ENCODE data around the gene POLD1.
"Not testable (repeated sequence)": the region's sequence is repeated elsewhere in the genome, so short reads cannot be mapped to it uniquely, and the experiment has no call there.

POLD1 gene

DNA sequence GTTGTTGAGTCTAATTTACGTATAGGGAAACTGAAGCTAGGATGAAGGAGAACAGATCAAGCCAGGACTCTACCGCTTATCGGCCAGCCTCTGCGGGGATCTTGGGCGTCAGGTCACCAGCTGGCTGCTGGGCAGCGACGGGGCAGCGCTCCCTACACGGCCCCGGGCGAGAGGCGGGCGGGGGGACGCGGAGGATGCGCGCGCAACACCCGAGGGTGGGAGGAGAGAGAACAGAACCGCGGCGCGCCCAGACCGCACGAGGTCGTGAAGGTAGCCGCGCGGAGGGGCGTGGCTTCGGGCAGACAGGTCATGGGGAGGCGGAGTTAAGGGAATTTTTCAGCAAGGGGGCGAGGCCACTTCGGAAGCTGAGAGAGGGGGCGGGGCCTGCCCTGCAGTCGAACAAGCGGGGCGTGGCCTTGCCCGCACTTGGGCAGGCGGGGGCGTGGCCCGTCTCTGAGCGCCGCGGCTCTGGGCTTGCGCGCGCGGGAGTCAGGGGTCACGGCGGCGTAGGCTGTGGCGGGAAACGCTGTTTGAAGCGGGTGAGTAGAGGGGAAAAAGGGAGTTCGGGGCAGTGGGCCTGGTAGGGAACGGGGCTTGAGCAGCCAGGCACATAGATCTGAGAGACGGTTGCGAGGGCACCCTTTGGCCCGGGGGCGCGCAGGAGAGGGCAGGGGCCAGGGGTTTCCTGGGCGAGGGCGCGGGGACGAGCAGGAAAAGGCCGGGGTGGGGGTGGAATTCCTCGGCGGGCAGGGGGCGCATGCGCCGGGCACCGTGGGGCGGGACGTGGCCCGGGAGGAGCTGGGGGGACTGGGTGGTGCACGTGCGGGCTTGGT lies at the start of gene POLD1:
Gene POLD1, plus strand, starts transcription at position 496 of the 833 bp plus-strand sequence. CDS start 14,505 bp downstream, outside the sequence.
- peak; percentile 97 to 99 for DNase-seq (ENCODE audit: low read depth in 2 of 2)

DNA sequence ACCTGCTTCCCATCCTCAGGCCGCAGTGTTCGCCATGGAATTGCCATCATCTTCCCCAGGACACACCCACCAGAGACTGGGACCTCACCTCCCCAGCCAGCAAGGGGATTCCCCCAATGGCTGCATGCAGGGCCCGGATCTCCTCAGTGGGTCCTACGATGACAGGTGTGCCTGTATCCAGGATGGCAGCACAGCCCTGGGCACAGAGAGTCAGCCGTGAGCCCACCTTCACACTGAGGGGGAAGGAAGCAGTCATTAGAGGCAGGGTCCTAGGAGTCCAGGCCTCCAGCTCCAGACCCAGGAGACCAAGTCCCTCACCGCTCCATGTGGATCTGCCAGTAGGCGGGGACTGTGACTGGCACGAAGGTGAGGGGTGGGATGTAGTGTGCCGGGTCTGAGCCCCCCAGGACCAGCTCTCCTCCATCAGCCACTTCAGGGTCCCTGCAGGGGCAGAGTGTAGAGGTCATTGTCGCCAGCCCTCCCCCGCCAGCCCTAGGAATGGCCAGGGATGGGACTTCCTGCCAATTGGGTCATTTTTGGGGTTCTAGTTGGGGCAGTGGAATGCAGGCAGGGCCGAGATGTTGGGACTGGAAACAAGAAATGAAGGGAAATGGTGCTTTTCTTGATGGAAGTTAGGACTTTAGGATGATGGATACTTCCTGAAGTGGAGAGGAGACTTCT lies 49.3 kb upstream of the POLD1 start:
- DNase-seq (ENCODE audit: low read depth in 2 of 2), result no peak

DNA sequence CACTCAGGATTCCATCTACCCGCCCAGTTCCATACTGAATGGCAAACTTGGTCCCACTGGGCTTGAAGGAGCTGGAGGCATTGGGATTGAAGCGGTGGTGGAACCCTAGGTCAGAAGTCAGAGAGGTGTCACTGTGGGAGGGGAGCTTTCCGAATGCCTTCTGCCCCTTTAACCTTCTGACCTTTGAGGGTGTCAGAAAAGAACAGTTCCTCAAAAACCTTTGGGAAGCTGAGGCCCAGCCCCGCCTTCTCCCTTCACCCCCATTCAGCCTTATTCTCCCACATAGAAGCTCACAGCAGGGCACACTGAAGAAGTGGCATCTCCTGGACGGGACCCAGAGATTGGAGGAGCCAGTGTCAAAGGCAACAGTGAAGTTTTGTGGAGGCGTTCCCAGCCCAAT lies 47.1 kb upstream of the POLD1 start:
- DNase-seq (ENCODE audit: low read depth in 2 of 2), result not testable (repeated sequence)

DNA sequence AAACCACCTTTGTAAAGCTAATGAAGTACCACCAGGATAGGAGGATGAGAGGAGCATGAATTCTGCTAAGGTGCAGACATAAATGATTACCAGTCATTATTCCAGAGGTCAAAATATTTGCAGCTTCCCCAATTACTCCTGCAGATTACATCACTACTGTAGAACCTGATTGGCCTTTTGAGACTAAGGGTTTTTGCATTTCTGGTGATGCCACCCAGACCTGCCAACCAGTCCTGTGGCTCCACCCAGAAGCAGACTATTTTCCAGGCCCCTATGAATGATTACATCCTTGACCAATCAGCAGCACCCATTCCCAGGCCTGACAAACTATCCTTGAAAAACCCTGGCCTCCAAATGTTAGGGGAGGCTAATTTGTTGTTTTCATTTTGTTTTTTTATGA lies 43.8 kb upstream of the POLD1 start:
- DNase-seq (ENCODE audit: low read depth in 2 of 2), result no peak

DNA sequence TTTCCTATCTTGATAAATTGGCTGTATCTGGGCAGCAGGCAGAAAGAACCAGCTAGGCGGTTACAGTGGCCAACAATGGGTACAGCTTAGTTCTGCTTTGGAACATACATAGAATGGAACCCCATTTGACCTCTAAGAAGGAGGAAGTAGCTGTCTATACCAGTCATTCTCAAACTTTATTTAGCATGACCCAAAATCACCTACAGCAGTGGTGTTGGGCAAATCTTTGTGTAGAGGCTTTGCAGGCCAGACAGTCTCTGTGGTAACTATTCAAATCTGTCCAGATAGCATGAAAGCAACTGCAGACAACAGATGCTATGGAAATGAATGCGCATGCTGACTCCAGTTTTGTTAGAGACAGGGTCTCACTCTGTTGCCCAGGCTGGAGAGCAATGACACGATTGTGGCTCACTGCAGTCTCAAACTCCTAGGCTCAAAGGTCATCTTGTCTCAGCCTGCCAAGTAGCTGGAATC lies 43.0 kb upstream of the POLD1 start:
- DNase-seq (ENCODE audit: low read depth in 2 of 2), result no peak

DNA sequence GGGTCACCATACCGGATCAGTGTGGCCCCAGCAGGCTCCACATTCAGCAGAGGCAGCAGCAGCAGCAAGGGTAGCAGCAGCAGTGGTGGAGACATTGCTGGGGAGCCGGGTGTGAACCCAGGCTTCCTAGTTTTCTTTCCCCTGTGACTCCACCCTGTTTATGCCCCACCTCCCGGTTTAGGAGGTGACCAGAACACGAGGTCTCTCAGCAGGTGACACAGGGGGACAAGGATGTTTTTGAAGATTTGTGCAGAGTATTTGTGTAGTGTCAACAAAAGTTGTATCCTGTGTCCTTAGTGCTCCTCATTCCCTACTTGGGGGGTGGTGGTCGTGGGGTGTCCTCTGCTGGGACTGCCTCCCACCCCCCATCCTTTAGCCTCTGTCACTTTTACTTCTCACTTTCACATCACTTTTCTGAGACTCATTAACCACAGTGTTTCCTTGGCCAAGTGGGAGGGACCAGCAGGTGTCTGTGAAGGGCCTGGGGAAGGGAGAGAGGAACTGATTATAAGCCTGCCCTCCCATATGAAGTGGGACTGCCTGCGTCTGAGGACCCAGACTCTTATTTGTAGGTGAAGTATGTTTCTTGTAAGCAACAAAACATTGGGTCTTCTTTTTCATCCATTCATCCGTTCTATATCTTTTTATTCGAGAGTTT lies 39.4 kb upstream of the POLD1 start:
- DNase-seq (ENCODE audit: low read depth in 2 of 2), result no peak

DNA sequence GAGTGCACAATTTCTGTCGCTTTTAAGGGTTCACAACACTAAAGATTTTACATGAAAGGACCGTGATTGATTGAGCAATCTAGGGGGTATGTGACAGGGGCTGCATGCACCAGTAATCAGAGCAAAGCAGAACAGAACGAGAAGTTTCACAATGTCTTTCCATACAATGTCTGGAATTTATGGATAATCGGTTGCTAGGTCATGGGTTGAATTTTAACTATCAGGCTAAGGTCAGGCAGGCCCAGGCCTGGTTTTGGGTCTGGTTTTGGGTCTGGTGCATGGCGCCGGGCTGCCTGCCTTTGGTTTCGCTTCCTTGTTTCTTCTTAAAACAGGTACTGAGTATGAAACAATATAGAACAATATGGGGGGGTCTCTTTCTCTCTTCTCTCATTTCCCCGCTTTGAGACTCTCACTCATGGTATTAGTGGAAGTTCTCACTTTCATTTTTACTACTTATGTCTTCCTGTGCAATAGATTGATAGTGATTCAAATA lies 37.0 kb upstream of the POLD1 start:
- not testable (repeated sequence) for DNase-seq (ENCODE audit: low read depth in 2 of 2)

DNA sequence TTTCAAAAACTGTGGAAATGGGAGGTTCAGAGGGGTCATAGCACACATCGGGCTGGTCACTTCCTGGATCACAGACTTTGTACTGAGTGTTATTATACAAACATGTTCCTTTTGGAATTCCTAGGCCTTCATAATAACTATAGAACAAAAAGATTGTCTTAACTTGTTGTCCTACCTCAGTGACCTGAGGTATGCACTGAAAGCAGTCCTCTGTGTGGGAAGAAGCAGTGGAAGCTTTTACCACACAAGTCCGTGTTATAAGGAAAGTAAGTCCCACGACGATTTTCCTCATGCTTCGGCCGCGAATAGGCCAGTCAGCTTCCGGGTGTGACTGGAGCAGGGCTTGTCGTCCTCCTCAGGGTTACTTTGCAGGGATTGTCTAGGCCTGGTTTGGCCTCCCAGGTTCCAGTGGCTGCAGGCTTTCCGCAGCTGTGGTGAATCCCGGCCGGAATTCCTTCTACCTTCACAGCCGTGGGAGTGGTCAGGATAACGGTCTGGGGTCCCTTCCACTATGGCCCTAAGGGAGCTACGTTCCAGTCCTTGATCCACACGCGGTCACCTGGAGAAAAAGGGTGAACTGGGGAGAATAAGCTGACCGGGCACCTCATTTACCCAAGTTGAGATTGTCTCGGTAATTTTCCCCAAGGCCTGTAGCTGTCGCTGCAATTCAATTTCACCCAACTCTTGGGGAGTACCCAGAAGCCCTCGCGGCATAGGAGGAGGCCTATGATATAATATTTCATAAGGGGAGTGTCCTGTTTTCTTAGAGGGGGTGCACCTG lies 34.7 kb upstream of the POLD1 start:
- DNase-seq (ENCODE audit: low read depth in 2 of 2), result no peak

DNA sequence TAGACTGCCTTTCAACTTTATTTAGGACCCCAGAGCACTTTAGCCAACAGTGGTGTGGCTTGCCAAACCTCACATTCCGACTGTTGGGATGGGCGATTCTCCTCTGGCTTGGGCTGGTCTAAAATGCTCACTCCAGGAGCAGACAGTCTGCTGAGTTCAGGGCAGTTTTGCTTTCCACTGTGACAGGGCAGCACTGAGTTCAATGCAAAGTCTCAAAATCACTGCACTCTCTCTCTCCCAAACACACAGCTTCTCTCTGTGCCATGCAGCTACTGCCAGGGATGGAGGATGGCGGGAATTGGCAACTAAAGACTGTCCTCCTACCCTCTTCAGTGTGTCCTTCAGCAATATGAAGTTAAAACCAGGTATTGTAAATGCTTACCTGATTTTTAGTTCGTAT lies 31.9 kb upstream of the POLD1 start:
- no peak for DNase-seq (ENCODE audit: low read depth in 2 of 2)

DNA sequence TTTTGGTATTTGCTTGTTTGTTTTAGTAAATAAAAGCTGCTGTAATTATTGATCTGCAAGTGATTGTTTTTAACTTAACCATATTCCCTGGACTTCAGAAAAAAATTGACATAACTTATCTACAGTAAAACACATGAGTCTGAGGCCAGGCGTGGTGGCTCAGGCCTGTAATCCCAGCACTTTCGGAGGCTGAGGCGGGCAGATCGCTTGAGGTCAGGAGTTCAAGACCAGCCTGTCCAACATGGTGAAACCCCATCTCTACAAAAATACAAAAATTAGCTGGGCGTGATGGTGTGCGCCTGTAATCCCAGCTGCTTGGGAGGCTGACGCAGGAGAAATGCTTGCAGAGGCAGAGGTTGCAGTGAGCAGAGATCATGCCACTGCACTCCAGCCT lies 30.7 kb upstream of the POLD1 start:
- not testable (repeated sequence) for DNase-seq (ENCODE audit: low read depth in 2 of 2)

DNA sequence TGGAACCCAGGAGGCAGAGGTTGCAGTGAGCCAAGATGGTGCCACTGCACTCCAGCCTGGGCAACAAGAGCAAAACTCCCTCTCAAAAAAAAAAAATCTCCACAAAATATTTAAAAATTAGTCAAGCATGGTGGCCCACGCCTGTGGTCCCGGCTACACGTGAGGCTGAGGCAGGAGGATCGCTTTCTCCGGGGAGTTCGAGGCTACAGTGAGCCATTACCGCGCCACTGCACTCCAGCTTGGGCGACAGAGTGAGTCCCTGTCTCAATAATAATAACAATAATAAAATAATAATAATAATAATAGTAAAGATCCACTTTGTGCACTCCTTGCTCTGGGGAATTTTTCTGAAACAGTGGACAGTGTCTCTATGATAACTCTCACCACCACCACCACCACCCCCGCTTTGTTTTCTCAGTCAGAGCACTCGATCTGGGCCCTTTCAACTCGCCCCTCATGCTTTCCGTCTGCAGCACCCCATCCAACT lies 27.4 kb upstream of the POLD1 start:
- no peak for DNase-seq (ENCODE audit: low read depth in 2 of 2)

DNA sequence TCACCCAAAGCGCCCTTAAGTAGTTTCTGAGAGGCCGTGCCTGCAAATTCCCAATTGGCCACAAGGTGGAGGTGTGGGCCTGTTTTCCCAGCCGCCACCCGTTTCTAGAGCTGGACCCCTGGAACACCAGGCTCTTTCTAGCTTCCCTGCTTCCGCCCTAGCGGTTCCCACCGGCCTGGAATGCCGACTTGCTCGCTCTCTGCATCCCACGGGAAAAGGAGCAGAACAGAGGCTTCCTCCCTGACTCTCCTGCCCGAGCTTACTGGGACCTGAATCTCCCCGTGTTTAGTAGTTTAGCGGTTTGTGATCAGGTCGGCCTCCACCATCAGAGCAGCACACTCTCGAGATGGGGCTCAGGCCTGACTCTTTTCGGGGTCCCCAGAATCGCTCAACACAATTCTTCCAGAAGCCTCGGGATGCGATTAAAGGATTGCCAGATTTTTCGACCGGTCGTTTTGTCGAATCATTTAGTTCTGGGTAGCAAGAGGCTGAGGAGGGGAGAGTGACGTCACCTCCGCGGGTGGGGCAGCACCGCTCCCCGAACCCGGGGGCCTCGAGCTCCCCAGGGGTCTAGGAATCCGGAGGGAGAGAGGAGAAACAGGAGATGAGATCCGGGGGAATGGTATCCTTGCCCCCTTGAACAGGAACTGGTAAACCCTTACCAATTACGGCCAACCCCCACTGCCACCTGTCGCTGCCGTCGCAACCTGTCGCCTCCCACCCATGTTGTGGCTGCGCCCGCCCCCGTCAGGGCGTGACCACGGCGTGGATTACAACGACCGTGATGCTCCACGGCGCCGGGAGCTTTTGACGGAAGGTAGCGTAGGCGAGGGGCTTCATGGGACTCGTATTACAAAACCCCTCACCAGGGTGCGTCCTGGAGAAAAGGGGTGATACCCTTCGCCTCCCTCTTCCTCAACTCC lies 26.7 kb upstream of the POLD1 start:
- peak; percentile 55 to 81 for DNase-seq (ENCODE audit: low read depth in 2 of 2)

DNA sequence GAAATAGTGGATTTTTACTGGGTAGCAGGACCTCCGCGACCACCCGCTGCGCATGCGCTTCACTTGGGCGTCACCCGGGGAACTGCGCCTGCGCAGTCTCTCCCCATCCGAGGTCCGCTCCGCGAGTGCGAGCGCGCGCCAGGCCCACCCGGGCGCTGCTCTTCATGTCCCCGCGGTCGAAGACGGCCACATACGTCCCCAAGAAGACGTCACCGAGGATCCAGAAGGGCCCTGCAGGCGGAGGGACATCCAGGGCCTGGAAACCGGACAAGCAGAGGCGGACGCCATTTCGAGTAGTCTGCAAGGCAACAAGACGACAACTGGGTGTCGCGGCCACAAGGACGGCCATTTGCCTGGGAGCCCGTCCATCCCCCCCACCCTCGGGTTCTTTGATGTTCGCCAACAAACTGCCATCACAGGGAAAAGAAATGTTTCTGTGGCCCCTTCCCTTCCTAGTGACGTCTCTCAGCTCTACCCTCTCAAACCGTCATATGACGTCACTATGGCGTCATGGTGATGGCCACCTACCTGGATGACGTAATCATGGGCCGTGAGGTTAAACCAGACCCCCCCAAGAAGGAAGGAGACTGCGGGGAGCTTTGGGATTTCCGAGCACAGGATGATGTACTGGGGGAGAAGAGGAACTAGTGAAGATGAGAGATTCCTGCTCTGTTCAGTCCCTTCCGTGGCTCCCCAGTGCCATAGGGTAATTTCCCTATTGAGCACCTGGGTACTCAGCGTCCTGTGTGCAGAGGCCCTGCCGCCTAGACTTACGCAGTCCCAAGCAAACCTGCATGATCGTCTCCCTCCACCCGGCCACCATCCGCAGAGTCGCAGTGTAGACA lies 25.4 kb upstream of the POLD1 start:
- DNase-seq (ENCODE audit: low read depth in 2 of 2), result peak; percentile 53 to 56

DNA sequence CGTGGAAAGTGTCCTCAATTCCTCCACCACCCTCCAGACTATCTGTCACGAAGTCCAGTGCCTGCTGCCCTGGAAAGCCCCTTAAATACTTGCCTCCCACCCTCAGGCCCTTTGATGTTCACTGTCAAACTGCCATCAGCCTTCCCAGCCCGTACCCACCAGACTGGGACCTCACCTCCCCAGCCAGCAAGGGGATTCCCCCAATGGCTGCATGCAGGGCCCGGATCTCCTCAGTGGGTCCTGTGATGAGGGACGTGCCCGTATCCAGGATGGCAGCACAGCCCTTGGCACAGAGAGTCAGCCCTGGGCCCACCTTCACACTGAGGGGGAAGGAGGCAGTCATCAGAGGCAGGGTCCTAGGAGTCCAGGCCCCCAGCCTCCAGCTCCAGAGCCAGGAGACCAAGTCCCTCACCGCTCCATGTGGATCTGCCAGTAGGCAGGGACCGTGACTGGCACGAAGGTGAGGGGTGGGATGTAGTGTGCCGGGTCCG lies 24.8 kb upstream of the POLD1 start:
- no peak for DNase-seq (ENCODE audit: low read depth in 2 of 2)

DNA sequence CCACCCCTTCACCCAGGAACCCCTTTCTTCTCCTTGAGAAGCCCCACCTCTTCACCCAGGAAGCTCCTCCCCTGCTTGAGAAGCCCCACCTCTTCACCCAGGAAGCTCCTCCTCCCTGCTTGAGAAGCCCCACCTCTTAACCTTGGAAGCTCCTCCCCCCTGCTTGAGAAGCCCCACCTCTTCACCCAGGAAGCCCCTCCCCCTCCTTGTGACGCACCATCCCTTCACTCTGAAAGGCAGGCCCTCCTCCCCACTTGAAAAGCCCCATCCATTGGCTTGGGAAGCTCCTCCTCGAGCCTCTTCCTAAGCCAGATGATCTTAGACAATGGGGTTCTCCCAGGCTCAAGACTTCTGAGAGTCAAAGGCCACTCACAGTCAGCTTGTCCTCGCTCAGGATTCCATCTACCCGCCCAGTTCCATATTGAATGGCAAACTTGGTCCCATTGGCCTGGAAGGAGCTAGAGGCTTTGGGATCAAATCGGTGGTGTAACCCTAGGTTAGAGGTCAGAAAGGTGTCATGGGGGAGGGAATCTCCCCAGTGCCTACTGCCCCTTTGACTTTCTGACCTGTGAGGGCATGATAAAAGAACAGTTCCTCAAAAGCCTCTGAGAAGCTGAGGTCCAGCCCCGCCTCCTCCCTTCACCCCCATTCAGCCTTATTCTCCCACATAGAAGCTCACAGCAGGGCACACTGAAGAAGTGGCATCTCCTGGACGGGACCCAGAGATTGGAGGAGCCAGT lies 22.7 kb upstream of the POLD1 start:
- DNase-seq (ENCODE audit: low read depth in 2 of 2), result no peak

DNA sequence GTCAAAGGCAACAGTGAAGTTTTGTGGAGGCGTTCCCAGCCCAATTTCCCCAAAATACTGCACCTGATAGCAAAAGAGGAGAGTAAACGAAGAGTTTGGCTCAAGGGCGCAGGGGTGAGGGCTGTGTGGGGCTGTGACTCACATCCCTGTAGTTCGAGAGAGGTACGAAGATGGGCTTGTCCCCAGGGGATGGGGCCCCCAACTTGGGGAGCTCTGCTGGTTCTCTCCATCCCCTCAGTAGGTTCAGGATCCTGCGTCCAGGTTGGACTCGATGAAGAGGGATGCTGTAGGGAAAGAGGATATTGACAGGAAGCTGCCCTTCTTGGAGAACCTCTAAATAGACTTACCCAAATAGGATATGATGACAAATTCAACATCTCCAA lies 22.1 kb upstream of the POLD1 start:
- DNase-seq (ENCODE audit: low read depth in 2 of 2), result no peak

DNA sequence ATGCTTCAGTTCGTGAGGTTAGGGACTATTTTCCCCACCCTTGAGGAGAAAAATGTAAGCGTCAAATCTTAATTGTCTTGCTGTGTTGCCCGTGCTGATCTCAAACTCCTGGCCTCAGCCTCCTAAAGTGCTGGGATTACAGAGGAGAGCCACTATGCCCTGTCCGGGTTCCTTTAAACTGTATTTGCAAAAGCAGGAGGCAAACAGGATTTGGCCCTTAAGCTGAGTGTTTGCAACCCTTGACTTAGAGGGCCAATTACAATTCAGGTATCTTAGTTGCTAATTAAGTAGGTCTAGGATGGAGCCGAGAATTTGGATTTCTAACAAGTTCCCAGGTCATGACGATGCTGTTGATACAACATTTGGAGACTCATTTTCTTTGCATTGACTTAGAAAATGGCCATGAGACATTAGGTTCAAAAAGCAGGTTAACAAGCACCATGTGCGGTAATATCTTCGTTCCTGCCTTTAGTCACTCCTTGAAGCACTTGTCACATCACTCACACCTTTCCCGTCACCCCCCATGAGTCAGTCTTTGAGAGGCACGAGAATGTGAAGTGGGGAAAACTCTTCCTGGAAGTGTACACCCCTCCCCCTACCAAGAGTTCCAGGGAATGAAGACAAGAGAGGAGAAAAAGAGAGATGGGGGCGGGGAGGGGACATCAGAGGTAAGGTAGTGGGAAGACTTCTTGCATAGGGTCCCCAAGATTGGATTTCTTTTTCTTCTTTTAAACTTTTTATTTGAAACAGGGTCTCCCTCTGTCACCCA lies 21.3 kb upstream of the POLD1 start:
- no peak for DNase-seq (ENCODE audit: low read depth in 2 of 2)

All from stimulated activated CD4-positive, alpha-beta T cell treated with anti-CD3 and anti-CD28 coated beads, Interleukin-1b, Interleukin-23, amount 100 ng/mL, for 1 hour (primary cell).